Inferior parietal cortex (tissue), 1 donor: ENCODE measurements around the gene DPP8.

Source experiments
- DNase-seq: peaks from one replicate; pipeline ENCODE4 v3.0.0-alpha.2; 2016; ENCODE audit errors: extremely low spot score

The DPP8 gene

DNA sequence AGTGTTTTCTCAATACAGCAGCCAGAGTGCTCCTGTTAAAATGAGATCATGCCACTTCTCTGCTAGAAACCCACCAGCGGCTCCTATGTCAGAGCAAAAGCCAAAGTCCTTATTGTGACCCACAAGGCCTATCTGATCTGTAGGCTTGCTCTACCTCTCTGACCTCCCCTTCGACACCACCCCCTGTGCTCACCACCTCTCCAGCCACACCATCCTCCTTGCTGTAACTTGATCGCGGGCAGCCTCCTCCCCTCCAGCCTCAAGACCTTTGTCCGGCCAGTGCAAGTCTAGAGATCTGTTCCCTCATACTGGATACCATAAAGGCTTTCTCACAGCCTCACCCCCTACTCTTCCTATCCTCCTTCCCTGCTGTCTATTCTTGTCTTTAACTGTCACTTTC is 92.8 kb downstream of the DPP8 start:
- DNase-seq: no peak

GRCh38 chr15:65423976-65424679 is 93.4 kb downstream of the DPP8 start:
- DNase-seq: no peak

DNA sequence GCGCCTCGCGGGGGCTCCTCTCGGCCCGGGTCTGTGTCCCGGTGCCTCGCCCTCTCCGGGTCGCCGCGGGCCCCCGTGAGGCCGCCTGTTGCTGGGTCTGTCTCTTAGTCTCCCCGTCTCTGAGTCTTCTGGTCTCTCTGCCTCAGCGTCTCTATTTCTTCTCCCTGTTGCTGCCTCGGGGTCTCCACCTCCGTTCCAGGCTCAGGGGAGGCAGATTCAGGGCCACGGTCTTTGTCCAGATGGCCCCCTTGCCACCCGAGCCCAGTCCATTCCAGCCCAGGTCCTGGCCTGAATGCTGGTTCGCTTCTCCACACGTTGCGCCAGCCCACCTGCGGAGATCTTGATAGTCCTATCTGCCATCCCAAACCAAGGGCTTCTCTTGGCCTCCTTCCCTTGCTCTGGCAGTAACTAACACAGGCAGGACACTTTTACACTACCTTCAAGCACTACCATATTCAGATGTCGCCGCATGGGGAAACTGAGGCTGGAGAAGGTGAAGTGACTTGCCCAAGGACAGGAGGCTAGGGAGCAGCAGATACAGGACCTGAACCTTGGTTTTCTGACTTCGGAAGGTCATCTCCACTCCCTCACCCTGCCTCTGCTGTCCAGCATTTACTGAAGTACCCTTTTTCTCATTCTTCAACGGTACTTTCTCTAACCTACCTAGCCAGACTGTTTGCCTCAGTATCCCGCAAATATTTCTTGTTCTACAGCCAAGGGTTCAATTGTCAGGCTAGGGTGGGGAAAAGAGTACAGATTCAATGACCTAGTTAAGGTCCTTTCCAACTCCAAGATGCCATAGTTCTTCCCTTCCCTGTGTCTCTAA is 94.1 kb downstream of the DPP8 start:
- no peak for DNase-seq

DNA sequence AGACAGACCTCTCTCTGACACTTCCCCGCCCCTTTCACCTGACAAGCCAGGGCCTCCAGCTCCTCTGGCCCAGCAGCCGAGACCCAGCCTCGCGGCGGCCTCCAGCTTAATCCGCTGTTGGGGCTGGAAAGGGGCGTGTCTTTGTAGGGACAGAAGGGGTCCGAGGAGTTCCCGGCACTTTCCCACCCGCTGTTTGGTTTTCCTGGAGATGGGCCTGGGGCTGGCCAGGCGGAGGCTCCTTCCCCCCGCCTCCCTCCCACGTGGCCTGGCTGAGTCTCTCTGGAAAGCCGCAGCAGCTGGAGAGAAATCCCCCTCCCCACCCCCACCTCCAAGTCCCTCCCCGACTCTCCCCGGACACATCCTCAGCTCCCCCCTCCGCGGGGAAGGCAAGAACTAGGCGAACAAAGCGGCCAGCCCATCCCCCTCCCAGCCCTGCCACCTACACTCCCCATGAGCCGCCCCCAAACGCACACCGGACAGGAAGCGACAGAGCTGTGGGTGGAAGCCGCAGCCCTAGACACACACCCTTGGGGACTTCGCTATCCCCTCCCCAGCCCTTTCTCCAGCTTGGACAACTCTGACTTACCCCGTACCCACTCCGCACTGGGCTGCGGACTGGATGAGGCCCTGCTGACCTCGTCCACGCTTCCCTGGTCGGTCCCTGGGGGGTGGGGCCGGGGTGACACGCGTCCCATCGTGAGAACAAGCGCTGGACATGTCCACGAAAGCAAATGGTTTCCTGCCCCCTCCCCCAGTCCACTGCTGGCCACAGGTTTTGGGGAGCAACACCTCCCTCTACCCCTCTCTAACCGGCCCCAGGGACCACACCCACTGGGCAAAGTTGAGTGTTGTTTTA is 95.9 kb downstream of the DPP8 start:
- no peak for DNase-seq

DNA sequence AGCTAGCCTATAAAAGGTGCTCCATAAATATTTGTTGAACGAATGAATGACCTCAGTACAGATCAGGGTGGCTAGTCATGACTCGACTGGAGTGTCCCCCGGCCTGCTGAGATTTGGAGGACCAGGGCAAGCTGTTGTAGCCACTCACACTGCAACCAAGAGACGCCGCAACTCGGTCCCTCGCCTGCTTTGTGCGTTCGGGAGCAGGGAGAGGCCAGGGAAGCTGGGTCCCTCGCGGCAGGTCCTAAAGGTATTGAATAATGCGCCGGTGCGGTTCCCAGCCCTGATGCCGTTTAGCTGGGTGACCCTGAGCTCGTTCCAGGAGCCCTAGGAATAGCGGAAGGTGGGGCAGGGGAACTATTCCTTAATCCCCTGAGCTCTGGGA is 96.5 kb downstream of the DPP8 start:
- DNase-seq: no peak

DNA sequence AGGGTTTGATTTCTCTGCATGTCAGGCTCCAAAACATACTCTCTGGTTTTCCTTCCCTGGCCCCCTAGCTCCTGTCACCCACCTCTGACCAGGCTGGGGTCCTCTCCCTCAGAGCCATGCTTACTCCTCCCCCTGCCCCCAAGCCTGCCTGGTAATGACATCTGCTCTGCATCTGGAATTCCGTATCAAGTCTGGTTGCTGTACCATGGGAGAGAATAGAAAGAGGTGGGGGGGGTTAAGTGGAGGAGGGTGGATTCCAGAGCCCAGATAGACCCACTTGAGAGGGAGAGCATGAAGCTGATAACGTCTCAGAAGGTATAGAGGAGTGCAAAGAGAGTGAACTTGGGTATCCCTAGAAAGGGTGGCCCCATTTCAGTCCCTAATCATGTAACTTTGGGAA is 98.9 kb downstream of the DPP8 start:
- no peak for DNase-seq

GRCh38 chr15:65416845-65417416 is 100.6 kb downstream of the DPP8 start:
- DNase-seq: no peak

GRCh38 chr15:65414841-65415621 is 102.5 kb downstream of the DPP8 start:
- DNase-seq: peak; percentile 22

DNA sequence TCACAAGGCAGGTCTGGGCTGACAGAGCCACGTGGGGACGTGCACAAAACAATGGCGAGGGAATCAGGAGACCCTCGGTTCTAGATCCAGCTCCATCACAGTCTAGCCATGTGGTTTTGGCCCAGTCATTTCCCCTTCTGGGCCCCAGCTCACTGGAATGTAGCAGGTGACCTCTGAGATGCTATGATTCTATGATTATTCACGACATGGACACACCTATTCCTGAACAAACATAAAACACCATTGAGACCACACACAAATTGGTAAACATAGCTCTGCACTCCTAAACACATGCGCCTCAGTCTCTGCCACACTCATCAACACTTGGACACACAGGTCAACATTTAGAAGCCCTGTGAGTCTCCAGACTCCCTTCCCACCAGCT is 103.7 kb downstream of the DPP8 start:
- DNase-seq: no peak

GRCh38 chr15:65413051-65413759 is 104.3 kb downstream of the DPP8 start:
- no peak for DNase-seq

DNA sequence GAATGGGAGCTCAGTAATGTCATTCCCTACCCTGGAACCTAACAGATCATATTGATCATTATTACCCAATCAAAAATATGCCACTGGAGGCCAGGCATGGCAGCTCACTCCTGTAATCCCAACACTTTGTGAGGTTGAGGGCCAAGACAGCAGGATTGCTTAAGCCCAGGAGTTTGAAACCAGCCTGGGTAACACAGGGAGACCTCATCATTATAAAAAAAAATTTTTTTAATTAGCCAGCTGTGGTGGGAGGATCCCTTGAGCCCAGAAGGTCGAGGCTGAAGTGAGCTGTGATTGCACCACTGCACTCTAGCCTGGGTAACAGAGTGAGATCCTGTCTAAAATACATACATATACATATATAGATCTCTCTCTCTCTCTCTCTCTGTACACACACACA is 104.9 kb downstream of the DPP8 start:
- DNase-seq: no peak

- no peak for DNase-seq
Measured at GRCh38 chr15:65411465-65412071, 105.9 kb downstream of the DPP8 start.

GRCh38 chr15:65410972-65411371 is 106.5 kb downstream of the DPP8 start:
- no peak for DNase-seq

GRCh38 chr15:65410036-65410435 is 107.5 kb downstream of the DPP8 start:
- no peak for DNase-seq

GRCh38 chr15:65409036-65409631 is 108.4 kb downstream of the DPP8 start:
- DNase-seq: no peak

GRCh38 chr15:65408324-65409035 is 109.0 kb downstream of the DPP8 start:
- no peak for DNase-seq

DNA sequence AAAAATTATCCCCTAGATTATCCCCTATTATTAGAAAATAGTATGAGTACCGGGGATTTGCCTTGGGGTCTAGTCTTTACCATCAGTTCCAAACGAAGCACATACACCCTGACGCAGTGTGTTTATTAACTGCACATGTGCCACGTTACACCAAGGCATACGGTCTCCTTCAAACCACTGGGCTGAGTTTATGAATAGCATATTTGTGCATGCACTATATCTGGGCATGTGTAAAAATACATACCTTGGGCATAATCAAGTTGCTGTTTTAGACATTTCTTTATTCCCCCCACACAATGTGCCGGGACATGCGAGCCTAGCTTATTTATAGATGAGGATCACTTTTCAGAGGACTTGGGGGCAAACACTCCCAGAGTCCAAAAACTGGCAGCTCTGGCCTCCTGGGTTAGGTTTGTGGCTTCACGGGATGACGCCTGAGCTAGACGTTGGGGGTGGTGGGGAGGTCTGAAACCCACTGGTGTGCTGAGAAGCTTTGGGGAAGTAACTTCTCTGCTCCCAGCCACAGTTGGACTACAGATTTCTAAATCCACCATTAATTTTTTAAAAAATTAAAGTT is 111.0 kb downstream of the DPP8 start:
- no peak for DNase-seq

GRCh38 chr15:65405791-65406423 is 111.6 kb downstream of the DPP8 start:
- DNase-seq: no peak
